Fibroblast of upper back skin (primary cell): ENCODE results near the gene TTC34.

Source experiments
- DNase-seq: peaks from one replicate; pipeline ENCODE4 v3.0.0-alpha.2; 2013

The TTC34 gene, protein sequence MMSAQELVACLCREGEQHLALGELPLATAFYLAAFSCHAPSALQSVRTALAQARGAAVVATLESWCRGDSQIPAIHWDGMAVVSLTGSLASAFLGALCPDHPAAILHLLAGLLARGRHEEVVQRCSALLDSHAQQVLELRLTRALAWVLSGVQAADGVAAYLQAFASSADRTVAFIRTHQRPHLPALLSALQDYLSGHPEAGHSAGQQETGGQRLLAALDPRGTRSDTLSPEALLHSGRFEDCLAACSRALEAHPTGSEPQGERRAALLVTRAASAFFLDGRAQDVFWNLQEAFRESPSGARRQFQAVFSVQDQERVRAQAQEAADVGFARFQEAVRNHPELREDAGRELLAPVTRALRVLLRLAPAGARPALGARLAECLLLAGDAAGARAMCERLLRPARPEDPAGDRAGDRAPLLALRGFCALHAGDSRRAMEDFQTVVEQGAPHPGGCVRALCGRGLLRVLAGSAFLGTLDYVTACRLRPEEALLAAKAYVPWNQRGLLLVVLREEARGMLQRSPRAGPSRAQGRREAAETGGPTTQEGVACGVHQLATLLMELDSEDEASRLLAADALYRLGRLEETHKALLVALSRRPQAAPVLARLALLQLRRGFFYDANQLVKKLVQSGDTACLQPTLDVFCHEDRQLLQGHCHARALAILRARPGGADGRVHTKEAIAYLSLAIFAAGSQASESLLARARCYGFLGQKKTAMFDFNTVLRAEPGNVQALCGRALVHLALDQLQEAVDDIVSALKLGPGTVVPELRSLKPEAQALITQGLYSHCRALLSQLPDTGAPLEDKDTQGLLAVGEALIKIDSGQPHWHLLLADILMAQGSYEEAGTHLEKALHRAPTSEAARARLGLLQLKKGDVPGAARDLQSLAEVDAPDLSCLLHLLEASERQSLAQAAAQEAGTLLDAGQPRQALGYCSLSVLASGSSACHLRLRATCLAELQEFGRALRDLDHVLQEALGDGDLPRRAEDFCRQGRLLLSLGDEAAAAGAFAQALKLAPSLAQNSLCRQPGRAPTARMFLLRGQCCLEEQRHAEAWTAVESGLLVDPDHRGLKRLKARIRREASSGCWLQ

DNA sequence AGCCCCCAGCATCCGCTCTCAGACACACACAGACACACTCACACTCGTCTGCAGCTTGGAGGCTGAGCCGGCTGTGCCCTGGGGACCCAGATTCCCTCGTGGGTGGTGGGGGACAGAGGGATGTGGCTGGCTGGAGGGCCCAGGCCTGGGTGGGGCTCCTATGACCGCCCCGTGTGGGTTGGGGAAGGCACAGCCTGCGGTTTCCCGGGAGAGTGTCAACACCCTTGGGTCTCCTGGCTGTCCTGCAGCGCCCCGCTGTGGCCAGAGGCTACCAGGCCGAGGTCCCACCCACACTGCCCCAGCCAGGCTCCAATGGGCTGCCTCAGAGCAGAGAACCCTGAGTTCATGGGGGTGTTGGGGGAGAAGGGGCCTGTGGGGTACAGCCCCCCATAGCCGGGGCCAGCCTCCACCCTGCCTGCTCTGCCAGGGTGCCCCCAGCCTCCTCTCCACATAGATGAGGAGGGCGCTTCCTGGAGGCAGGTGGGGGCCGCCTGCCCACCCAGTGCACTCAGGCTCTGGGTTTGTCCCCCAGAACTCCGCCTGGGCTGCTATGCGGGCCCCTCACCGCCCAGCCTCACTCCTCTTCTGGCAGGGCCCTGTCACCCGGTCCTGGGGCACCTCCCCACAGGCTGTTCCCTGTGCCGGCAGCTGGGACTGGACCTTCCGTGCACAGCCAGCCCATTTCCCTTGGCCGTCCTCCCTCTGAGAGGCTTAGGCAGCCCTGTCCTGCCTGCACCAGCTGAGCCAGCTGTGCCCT, at the start of gene TTC34:
Gene TTC34, minus strand, starts transcription at position 159 of the 757 bp plus-strand sequence. CDS start 866 bp downstream, outside the sequence.
- DNase-seq, result no peak

DNA sequence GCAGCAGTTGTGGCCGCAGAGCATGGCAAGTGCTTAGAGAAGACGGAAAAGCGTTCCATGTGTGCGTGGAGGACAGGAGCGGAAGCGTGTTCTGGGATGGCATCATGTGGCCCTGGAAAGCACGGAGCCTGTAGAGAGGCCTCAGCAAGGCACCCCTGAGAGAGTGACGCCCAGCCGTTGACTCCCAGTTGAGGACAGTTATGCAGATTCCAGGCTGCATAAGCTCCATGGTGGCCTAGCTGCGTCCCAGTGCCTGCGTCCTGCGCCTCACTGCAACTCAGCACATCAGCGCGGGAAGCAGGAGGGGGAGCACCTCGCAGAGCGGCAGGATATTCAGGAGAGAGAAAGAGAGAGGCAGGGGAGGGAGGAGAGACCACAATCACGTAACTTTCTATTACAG, 49.0 kb upstream of the TTC34 start:
- DNase-seq, result no peak

- no peak for DNase-seq
These were observed 46.6 kb upstream of the TTC34 start for GRCh38 chr1:2848006-2848670.

- DNase-seq, result no peak
These were observed 45.8 kb upstream of the TTC34 start for GRCh38 chr1:2847086-2847985.

- DNase-seq, result no peak
These were observed 44.4 kb upstream of the TTC34 start for GRCh38 chr1:2845869-2846268.

GRCh38 chr1:2840036-2840809, 38.7 kb upstream of the TTC34 start:
- DNase-seq, result no peak

DNA sequence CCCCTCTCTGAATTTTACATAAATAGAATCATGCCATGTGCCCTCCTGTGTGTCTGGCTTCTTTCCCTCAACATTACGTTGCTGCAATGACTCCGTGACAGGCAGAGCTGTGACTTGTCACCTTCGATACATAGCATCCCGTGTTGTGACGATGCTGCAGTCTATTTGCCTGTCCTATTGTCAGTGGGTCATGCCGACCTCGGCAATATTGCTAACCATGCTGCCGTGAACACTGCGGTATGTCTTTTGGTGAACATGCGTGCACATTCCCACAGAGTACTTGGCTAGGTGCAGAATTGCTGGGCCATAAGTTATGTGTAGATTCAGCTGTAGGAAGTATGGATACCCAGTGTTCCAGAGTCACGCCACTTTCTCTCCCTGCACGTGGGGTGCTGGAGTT, 36.3 kb upstream of the TTC34 start:
- DNase-seq, result no peak

DNA sequence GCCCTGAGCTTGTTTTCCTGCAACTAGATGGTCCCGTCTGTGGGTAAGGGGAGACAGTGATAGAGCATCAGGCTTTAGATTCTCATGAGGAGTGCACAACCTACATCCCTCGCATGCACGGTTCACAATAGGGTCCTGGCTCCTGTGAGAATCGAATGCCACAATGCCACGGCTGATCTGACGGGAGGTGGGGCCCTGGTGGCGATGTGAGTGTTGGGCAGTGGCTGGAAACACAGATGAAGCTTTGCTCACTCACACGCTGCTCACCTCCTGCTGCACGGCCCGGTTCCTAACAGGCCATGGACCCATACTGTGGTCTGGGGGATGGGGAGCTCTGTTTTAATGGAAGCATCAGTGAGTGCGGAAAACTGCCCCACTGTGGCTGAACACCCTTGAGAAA, 35.8 kb upstream of the TTC34 start:
- no peak for DNase-seq

DNA sequence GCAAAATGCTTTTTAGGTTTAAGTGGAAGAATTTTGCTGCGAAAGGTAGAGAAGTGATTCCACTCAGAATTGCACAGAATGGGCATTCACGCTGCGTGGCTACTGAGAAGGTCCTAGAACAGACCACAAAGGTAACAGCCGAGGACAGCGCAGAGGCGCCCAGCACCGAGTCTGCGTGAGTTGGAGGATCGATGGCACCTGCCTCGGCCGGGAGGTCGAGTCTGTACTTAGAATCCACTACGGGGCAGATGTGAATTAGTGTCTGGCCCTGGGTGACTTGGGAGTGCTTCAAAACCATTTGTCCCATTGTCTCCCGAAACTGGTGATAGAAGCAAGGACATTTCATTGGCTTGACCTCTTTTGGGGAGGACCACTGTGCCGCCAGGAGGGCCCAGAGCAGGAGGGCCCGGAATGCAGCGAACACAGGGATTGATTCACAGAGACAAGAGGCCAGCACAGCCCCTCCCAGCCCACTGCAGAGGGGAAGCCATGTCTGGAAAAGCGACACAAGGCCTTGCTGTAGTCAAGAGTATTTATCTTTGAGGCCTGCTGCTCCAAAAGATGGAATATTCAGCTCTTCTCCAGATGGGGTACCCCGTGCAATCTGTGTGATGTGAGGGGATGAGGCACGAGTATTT, 35.0 kb upstream of the TTC34 start:
- DNase-seq, result no peak

DNA sequence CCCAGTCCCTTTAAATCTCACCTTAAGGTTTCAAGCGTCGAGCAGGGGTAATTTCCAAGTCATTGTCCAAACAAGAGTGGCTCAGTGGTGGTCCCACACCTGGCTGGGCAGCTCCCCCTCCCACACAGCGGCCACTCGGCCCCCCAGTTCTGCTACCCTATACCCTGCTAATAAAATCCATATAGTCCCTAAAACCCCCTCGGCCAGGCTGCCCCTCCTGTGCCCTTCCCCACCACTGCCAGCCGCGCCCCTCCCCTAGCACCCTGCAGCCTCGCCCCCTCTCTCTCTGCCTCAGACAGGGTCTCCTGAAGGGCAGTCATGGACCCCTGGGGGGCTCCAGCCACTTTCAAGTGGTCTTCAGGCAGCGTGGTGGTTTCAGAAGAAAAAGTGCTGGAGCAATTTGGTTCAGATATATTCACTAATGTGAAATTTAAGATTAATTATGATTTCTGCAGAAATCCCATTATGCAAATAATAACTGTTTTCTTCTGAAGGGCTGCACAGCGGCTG, 34.2 kb upstream of the TTC34 start:
- DNase-seq, result no peak

DNA sequence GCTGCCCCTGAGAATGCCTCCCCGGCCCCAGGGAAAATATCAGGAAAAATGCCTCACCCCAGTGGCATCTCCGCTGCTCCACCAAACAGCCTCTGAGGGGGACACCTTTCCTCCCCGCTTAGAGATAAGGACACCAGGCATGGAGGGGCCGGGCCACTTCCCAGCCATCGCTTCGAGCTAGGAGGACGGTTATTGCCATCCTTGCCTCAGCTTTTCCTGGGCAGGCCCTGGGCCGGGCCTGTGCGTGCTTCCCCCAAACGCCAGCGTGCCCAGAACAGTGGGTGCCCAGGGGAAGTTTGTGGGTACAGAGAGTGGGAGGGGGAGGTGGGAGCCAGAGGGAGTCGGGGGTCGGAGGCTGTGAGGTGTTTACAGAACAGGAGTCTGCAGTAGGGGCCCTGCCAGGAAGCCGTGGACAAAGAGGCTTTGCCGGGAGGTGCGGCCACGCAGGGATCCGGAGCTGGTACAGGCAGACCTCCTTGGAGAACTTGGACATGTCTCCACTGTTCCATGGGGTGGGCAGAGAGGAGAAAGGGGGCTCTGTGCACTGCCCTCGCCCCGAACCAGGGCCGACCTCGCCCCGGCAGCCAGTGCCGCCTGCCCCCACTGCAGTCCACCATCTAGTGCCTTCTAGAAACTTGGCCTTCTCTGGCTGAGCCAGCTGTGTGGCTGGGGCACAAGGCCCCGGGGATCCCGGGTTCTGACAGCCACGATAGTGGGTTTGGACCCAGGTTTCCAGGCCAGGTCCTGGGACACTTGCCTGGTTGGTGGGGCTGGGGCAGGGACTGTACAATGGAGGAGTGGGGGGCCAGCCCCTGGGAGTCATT, 33.5 kb upstream of the TTC34 start:
- no peak for DNase-seq

- no peak for DNase-seq
These were observed 32.6 kb upstream of the TTC34 start for GRCh38 chr1:2834146-2834475.

DNA sequence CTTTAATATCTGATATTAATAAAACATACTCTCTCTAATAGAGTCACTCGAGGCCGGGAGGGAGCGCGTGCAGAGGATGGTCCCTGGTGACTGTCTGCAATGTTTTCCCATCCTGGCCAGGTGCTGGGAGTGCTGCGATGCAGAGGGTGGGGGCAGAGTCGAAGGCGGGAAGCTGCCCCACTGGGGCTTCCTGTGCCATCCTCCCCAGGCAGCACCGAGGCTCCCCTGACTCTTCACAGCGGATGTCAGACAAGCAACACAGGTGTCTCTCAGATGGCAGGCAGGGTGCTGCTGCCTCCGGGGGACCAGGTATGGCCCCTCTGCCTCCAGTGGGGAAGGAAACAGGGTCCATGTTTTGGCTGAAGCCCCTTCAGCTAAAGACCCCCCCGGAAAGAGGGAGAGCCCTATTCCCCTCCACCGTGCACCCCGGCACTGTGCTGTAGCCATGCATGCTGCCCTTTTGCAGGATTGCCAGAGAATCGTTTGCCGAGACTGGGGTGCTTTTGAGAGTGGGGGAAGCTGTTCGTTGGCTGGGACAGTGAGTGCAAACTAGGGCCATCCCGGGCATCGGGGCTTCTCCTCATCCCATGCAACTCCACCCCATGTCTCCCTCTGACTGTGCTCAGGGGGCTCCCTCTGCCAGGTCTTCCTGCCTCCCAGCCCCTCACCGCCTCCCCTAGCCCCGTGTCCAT, 32.1 kb upstream of the TTC34 start:
- no peak for DNase-seq

DNA sequence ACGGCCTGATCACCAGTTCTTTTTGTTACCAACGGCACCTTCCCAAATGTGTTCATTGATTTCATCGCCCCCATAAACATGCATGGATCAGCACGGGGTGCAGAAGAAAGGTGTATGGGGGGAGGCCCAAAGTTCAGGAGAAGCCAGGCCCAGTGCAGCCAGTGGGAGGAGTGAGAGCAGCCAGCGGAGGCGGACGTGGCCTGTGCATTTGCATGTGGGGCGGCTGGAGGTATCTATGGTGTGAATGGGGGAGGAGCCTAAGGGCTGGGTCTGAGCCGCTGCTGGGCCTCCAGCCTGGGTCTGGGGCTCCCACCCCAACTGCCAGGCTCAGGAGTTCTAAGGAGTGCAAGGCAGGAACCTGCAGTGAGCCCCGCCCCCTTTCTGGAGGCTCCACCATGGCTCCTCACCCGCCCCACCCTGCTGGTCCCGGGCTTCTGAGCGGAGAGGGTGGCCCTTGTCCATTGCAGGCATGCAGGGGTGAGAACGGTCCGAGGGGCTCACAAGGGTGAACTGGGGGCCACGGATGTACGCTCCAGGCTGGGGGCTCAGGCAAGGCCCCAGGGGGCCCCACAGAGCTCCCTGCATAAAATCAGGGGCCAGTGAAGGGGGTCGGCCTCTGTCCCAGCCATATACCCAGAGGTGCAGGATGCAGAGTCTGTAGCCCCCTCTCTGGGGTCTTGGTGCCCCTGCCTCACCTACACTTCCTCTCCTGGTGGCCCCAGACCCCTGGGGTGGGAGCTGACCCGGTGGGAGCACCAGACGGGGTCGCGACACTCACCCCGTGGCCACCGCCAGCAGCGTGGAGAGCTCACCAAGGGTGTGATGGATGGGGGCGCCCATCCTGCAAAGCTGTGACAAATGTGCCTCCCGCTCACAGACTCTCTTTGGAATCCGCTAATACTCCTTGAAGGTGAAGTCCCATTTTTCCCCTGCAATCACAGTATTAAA, 31.3 kb upstream of the TTC34 start:
- no peak for DNase-seq

- DNase-seq, result no peak
These were observed 30.2 kb upstream of the TTC34 start for GRCh38 chr1:2831596-2832212.

DNA sequence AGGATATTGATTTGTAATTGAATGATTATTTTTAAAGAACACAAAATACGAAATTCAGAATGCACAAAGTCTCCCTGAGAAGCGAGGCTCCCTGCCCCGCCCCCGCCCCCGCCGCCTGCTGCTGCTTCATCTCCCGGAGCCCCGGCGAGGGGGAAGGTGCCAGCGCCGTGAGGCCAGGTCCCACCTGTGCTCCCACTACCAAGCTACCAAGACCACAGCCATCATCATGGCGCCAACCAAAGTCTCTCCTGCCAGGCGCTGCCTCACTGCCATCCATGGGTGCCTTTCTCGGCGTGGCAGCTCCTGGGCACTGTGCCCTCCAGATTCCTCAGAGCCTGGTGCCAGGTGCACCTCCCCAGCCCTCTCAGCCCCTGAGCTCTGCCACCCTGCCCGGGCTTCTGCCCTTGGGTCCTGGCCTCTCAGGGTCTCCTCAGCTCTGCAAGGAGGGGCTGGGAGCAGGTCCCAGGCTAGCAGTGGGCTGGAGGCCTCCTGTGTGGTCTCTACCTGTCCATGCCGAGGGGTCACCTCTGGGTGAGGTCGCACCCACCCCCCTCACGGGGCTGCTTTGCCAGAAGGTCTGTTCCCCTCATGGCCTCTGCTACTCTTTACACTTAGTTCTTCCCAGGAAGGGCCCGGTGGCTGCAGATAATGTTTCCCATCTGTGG, 29.4 kb upstream of the TTC34 start:
- DNase-seq, result no peak
